ENCODE data around the gene SLC34A3.

DNA sequence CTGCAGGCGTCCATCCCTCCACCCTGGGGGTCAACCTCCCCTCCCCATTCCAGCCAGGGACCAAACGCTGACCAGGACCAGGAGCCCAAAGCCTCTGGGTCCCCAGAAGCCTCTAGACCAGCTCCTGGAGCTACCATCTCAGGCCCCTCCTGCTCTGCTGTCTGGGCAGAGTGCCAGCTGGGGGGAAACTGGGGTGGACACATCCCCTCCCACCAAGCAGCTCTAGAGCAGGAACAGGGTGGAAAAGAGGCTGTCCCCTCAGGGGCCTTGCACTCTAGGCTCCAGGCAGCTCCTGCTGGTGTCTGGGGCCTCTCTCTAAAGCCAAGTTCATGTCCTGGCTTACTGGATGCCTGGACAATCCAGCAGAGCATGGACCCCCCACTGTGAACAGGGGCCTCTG is 37.8 kb upstream of the SLC34A3 start:
- TF ChIP-seq CTCF (conservative IDR thresholded peaks at IDR 0.05 in 1 of 2, IDR thresholded peaks at IDR 0.05 in 1 of 2; ENCODE audit: extremely low read depth in 1 of 2, insufficient read depth in 1 of 2, low read depth in 1 of 2, low read length in 2 of 2) (no peak), EZH2 (IDR thresholded peaks at IDR 0.05; ENCODE audit: borderline replicate concordance, low read length) (no peak)
